HepG2 (cell line): ENCODE data around the gene GPR162. TPM values are rescaled to one million over a fixed set of nuclear protein-coding genes. Genes with fewer than 3 reads are reported as not detected.

Experiments
- AGO1 ChIP-seq: fragments of 200-400 bp; formaldehyde crosslinking; IDR thresholded peaks from 2 replicates; pipeline ENCODE4 v1.6.1; 2017; ENCODE audit warnings: mild to moderate bottlenecking, low read depth, low read length, moderate library complexity; ENCODE audit not compliant: poor library complexity, severe bottlenecking
- EHMT2 ChIP-seq: fragments of 200-600 bp; sonication (generic); IDR thresholded peaks from 2 replicates; pipeline ENCODE4 v1.7.0; 2017; ENCODE audit warnings: antibody characterized with exemption, low read depth, low read length, borderline replicate concordance
- GMEB1 ChIP-seq: sonication (generic); formaldehyde crosslinking; IDR thresholded peaks from 2 replicates; pipeline ENCODE4 v1.5.1; 2020; ENCODE audit warnings: missing genetic modification reagents, mild to moderate bottlenecking, borderline replicate concordance
- HMG20B ChIP-seq: conservative IDR thresholded peaks from 2 replicates; pipeline ENCODE4 v1.6.1; 2016; ENCODE audit warnings: missing genetic modification reagents, missing compliant biosample characterization
- JUNB ChIP-seq: sonication (generic); formaldehyde crosslinking; IDR thresholded peaks from 2 replicates; pipeline ENCODE4 v1.8.0; 2022; ENCODE audit warnings: missing genetic modification reagents, mild to moderate bottlenecking, borderline replicate concordance
- KDM2A ChIP-seq: sonication (generic); formaldehyde crosslinking; IDR thresholded peaks from 2 replicates; pipeline ENCODE4 v1.4.0; 2020; ENCODE audit warnings: low read depth, missing genetic modification reagents, borderline replicate concordance
- LBX2 ChIP-seq: sonication (generic); formaldehyde crosslinking; IDR thresholded peaks from 2 replicates; pipeline ENCODE4 v1.5.0; 2020; ENCODE audit warnings: missing genetic modification reagents, mild to moderate bottlenecking, borderline replicate concordance
- MIXL1 ChIP-seq: IDR thresholded peaks from 2 replicates; pipeline ENCODE4 v1.6.1; 2016
- MYNN ChIP-seq: sonication (generic); formaldehyde crosslinking; IDR thresholded peaks from 2 replicates; pipeline ENCODE4 v1.4.0; 2020; ENCODE audit warnings: mild to moderate bottlenecking, low read depth, missing genetic modification reagents
- NR2C2 ChIP-seq: sonication (generic); formaldehyde crosslinking; IDR thresholded peaks from 2 replicates; pipeline ENCODE4 v1.4.0; 2020; ENCODE audit warnings: missing genetic modification reagents, mild to moderate bottlenecking, moderate library complexity, borderline replicate concordance
- PAX8 ChIP-seq: sonication (generic); formaldehyde crosslinking; IDR thresholded peaks from 2 replicates; pipeline ENCODE4 v1.8.0; 2022; ENCODE audit warnings: mild to moderate bottlenecking, missing genetic modification reagents, borderline replicate concordance
- SALL1 ChIP-seq: sonication (generic); formaldehyde crosslinking; IDR thresholded peaks from 2 replicates; pipeline ENCODE4 v1.8.0; 2022; ENCODE audit warnings: mild to moderate bottlenecking, missing genetic modification reagents
- TBX3 ChIP-seq: fragments of 450-650 bp; IDR thresholded peaks from 2 replicates; pipeline ENCODE4 v1.6.1; 2017; ENCODE audit warnings: antibody characterized with exemption, mild to moderate bottlenecking, inconsistent platforms, borderline replicate concordance
- TSC22D2 ChIP-seq: sonication (generic); formaldehyde crosslinking; IDR thresholded peaks from 2 replicates; pipeline ENCODE4 v1.5.1; 2020; ENCODE audit warnings: missing genetic modification reagents, mild to moderate bottlenecking, borderline replicate concordance
- ZNF225 ChIP-seq: sonication (generic); formaldehyde crosslinking; IDR thresholded peaks from 2 replicates; pipeline ENCODE4 v1.4.0; 2020; ENCODE audit warnings: mild to moderate bottlenecking, missing genetic modification reagents
- ZNF354B ChIP-seq: sonication (generic); formaldehyde crosslinking; IDR thresholded peaks from 2 replicates; pipeline ENCODE4 v1.8.0; 2022; ENCODE audit warnings: mild to moderate bottlenecking, missing genetic modification reagents
- ZNF607 ChIP-seq: sonication (generic); formaldehyde crosslinking; IDR thresholded peaks from 2 replicates; pipeline ENCODE4 v1.5.1; 2020; ENCODE audit warnings: missing genetic modification reagents, mild to moderate bottlenecking, borderline replicate concordance
- polyA plus RNA-seq, 8 experiments: library from polyadenylated mRNA; depleted of rRNA in 3 of 8; stranded (reverse) in 7 of 8; unstranded in 1 of 8; fragments of >200 nt; fragmentation: Illumina TruSeq in 4 of 8; extraction: Trizol in 4 of 8; gene quantifications; 2 replicates each; pipeline versions ENCODE4 v1.2.1 to v1.2.3, GENCODE V29; 2011 to 2016; ENCODE audit warnings: low read depth in 4 of 8, missing spikeins in 1 of 8, mixed read lengths in 1 of 8; ENCODE audit not compliant: insufficient read depth in 1 of 8
- total RNA-seq, 5 experiments: library from RNA; depleted of rRNA; stranded (reverse); fragments of >200 nt; fragmentation: Illumina TruSeq; extraction: Trizol; gene quantifications; 2 replicates each; pipeline ENCODE4 v1.2.3, GENCODE V29; 2016; ENCODE audit warnings: low read depth in 1 of 5
- TF ChIP-seq, protein P1 (sequence below): sonication (generic); formaldehyde crosslinking; IDR thresholded peaks from 2 replicates; pipeline ENCODE4 v1.8.0; 2022; ENCODE audit warnings: missing genetic modification reagents, mild to moderate bottlenecking, inconsistent platforms, borderline replicate concordance
- TF ChIP-seq, protein P2 (sequence below): sonication (generic); formaldehyde crosslinking; conservative IDR thresholded peaks from 2 replicates; pipeline ENCODE4 v1.8.0; 2022; ENCODE audit warnings: low read depth, missing genetic modification reagents
- TF ChIP-seq, protein P3 (sequence below): sonication (generic); formaldehyde crosslinking; IDR thresholded peaks from 2 replicates; pipeline ENCODE4 v1.4.0; 2020; ENCODE audit warnings: mild to moderate bottlenecking, missing genetic modification reagents
- TF ChIP-seq, protein P4 (sequence below), 2 experiments: fragments of 450-650 bp in 1 of 2; sonication (generic) in 1 of 2; formaldehyde crosslinking; IDR thresholded peaks; 2 replicates each; pipeline versions ENCODE4 v1.5.0 to v1.8.0; 2020 to 2022; ENCODE audit warnings: mild to moderate bottlenecking in 1 of 2, missing genetic modification reagents in 1 of 2

Gene GPR162
- total and polyA plus RNA-seq, 2 of the 13 experiments (the other 11 are each of a cell fraction or from before 2014, with no cell fraction given), result 0.08 TPM; not detected in 1

GRCh38 chr12:6867413-6868210, 46.0 kb downstream of the GPR162 start, which contains the start of gene TPI1 (continued):
- TF ChIP-seq, protein P1, sequence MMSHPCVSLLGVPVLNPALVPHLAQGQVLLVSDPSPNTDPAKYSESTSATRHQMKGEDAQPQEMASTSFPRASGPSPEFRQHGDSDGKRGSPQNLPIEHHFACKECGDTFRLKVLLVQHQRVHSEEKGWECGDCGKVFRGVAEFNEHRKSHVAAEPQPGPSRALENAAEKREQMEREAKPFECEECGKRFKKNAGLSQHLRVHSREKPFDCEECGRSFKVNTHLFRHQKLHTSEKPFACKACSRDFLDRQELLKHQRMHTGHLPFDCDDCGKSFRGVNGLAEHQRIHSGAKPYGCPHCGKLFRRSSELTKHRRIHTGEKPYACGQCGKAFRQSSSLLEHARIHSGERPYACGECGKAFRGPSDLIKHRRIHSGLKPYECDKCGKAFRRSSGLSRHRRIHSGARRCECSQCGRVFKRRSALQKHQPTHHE (CRISPR knock-in tag), result peak; percentile 37; the same call in 1 of the 2 replicates
- TF ChIP-seq EHMT2, result no peak
- TF ChIP-seq ZNF354B, result no peak
- no peak for TF ChIP-seq HMG20B (CRISPR knock-in tag)
- no peak for TF ChIP-seq TBX3
- 0 out of 2 replicates have a peak, but pooled peaks have one; percentile 21 for TF ChIP-seq MIXL1
- TF ChIP-seq SALL1 (CRISPR knock-in tag), result peak; percentile 78
- no peak for TF ChIP-seq MYNN (CRISPR knock-in tag)
- TF ChIP-seq PAX8, result no peak
- no peak; the same call in 1 of the 2 replicates for TF ChIP-seq ZNF607
- peak; percentile 78 for TF ChIP-seq KDM2A
- TF ChIP-seq ZNF225 (CRISPR knock-in tag), result 0 out of 2 replicates have a peak, but pooled peaks have one; percentile 10
- no peak for TF ChIP-seq LBX2
- TF ChIP-seq, protein P2, sequence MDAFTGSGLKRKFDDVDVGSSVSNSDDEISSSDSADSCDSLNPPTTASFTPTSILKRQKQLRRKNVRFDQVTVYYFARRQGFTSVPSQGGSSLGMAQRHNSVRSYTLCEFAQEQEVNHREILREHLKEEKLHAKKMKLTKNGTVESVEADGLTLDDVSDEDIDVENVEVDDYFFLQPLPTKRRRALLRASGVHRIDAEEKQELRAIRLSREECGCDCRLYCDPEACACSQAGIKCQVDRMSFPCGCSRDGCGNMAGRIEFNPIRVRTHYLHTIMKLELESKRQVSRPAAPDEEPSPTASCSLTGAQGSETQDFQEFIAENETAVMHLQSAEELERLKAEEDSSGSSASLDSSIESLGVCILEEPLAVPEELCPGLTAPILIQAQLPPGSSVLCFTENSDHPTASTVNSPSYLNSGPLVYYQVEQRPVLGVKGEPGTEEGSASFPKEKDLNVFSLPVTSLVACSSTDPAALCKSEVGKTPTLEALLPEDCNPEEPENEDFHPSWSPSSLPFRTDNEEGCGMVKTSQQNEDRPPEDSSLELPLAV (CRISPR knock-in tag), result no peak
- peak; percentile 74; the same call in 1 of the 2 replicates for TF ChIP-seq TSC22D2 (CRISPR knock-in tag)
- TF ChIP-seq AGO1, result peak; percentile 77
- 0 out of 2 replicates have a peak, but pooled peaks have one; percentile 19 for TF ChIP-seq NR2C2
- TF ChIP-seq, protein P3, sequence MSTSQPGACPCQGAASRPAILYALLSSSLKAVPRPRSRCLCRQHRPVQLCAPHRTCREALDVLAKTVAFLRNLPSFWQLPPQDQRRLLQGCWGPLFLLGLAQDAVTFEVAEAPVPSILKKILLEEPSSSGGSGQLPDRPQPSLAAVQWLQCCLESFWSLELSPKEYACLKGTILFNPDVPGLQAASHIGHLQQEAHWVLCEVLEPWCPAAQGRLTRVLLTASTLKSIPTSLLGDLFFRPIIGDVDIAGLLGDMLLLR (CRISPR knock-in tag), result peak; percentile 36
- 0 out of 2 replicates have a peak, but pooled peaks have one; percentile 69 for TF ChIP-seq GMEB1 (CRISPR knock-in tag)
- TF ChIP-seq, protein P4, sequence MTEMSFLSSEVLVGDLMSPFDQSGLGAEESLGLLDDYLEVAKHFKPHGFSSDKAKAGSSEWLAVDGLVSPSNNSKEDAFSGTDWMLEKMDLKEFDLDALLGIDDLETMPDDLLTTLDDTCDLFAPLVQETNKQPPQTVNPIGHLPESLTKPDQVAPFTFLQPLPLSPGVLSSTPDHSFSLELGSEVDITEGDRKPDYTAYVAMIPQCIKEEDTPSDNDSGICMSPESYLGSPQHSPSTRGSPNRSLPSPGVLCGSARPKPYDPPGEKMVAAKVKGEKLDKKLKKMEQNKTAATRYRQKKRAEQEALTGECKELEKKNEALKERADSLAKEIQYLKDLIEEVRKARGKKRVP (CRISPR knock-in tag; IDR thresholded peaks at IDR 0.05), result no peak
- TF ChIP-seq JUNB (CRISPR knock-in tag), result 0 out of 2 replicates have a peak, but pooled peaks have one; percentile 61
